Measurements from ENCODE around the gene MTSS2.
"Not testable (repeated sequence)": the region's sequence is repeated elsewhere in the genome, so short reads cannot be mapped to it uniquely, and the experiment has no call there.

MTSS2 gene

DNA sequence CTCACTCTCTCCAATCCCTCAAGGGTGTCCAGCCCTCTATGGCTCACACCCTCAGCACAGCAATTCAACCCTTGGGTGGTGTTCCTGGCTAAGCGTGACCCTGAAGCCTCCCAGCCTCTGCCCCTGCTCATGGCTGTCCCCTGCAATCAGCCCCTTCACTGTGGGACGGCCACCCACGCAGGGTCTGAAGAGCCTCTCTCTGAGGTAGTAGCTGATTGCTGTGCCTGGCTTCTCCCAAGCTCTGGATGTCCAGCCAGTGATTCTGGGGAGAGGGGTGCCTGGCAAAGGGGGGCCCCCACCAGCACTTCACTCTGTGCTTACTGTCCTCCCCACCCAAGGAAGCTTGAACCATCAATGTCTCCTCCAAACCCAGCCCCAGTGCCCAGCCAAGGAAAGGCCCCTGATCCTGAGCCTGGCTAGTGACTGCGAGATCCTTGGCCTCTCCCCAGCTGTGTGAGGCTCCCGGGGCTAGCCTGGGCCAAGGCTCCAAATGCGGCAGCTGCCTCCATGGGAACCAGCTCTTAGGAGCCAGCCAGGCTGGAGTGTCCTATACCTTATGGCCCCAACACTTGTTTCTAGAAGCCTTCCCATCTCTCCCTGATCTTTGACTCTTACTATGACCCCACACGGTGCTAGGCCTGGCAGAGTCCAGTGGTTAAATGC, 9.9 kb downstream of the MTSS2 start:
- no peak for DNase-seq (ENCODE audit: extremely low spot score)
- no peak for TF ChIP-seq L3MBTL2 (conservative IDR thresholded peaks at IDR 0.05)
- ChIA-PET CTCF (no interaction called here), POLR2A (no interaction called here)

DNA sequence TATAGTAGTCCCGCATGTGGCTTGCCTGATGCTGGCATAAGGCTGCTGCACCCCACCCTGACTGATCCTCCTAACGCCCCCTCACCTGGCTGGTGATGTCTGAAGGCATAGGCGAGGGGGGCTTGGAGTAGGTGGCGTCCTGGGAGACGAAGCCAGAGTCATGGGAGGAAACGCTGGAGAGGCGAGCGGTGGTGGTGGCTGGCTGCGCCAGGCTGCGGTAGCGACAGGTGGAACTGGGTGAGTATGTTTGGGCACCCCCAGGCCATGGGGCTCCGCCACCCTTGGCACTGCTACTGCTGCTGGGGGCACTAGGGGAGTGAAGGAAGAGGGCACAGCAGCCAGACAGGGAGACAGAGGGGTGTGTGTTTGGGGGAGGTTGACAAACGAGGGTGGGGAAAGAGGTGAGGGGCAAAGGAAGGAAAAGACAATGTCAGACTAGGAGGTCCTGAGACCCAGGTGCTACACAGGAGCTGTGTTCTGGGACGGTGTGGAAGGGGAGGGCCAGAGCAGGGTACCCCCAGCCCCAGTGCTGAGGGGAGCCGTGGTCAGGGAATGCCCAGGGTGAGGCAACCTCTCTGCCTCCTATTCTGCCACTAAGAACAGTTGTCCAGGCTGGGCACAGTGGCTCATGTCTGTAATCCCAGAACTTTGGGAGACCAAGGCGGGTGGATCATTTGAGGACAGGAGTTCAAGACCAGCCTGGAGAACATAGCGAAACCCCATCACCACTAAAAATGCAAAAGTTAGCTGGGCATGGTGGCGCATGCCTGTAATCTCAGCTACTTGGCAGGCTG, 11.4 kb downstream of the MTSS2 start:
- TF ChIP-seq, protein P1, sequence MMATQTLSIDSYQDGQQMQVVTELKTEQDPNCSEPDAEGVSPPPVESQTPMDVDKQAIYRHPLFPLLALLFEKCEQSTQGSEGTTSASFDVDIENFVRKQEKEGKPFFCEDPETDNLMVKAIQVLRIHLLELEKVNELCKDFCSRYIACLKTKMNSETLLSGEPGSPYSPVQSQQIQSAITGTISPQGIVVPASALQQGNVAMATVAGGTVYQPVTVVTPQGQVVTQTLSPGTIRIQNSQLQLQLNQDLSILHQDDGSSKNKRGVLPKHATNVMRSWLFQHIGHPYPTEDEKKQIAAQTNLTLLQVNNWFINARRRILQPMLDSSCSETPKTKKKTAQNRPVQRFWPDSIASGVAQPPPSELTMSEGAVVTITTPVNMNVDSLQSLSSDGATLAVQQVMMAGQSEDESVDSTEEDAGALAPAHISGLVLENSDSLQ (IDR thresholded peaks at IDR 0.05), result no peak
- no peak for TF ChIP-seq FOXM1 (IDR thresholded peaks at IDR 0.05; ENCODE audit: borderline replicate concordance)
- TF ChIP-seq BHLHE40 (IDR thresholded peaks at IDR 0.05; ENCODE audit: borderline replicate concordance), result no peak
- TF ChIP-seq ARNT (IDR thresholded peaks at IDR 0.05), result no peak
- no peak for TF ChIP-seq SUZ12 (IDR thresholded peaks at IDR 0.05)
- no peak for TF ChIP-seq SP1 (IDR thresholded peaks at IDR 0.05)
- no peak for TF ChIP-seq LEF1 (IDR thresholded peaks at IDR 0.05; ENCODE audit: borderline replicate concordance)
- TF ChIP-seq FOXA1 (IDR thresholded peaks at IDR 0.05), result no peak
- TF ChIP-seq NFRKB (IDR thresholded peaks at IDR 0.05), result no peak
- TF ChIP-seq ELF4 (IDR thresholded peaks at IDR 0.05), result no peak
- TF ChIP-seq ZNF384 (IDR thresholded peaks at IDR 0.05), result no peak
- TF ChIP-seq L3MBTL2 (conservative IDR thresholded peaks at IDR 0.05), result no peak
- no peak for TF ChIP-seq TARDBP (IDR thresholded peaks at IDR 0.05)
- TF ChIP-seq CTBP1 (IDR thresholded peaks at IDR 0.05; ENCODE audit: borderline replicate concordance), result no peak
- no peak for TF ChIP-seq FOXK2 (IDR thresholded peaks at IDR 0.05)
- no peak for TF ChIP-seq HDGF (IDR thresholded peaks at IDR 0.05; ENCODE audit: borderline replicate concordance)
- CTCF ChIA-PET, result interaction anchor here (1.4 kb wide), 1 partner anchor 97 kb away, joined by 6 read pairs; no protein-coding TSS in a partner anchor
- POLR2A ChIA-PET, result no interaction called here
- no peak for DNase-seq (ENCODE audit: extremely low spot score)

DNA sequence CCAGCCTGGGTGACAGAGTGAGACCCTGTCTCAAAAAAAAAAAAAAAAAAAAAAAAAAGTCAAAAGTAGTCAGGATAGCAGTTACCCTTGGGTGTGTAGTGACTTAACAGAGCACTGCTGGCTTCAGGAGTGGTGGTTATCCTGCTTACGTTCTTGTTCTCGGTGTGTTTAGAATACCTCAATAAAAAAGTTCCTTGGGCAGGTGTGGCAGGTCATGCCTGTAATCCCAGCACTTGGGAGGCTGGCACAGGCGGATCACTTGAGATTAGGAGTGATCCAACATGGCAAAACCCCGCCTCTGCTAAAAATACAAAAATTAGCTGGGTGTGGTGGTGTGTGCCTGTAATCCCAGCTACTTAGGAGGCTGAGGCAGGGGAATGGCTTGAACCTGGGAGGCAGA, 14.9 kb downstream of the MTSS2 start:
- POLR2A ChIA-PET; DNase-seq (ENCODE audit: extremely low spot score); CTCF ChIA-PET: not testable (repeated sequence)

DNA sequence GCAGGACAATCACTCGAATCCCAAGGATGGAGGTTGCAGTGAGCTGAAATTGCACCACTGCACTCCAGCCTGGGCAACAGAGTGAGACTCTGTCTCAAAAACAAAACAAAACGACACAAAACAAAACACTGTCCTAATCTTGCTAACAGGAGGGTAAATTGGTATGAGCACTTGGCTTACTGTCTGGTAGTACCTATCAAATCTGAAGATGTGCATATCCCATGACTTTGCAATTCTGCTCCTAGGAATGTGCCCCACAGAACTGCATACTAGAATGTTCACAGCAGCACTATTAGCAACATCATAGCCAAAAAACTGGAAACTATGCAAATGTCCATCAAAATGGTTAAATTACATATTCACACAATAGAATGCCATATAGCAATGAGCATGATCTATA, 15.7 kb downstream of the MTSS2 start:
- no peak for TF ChIP-seq SUZ12 (IDR thresholded peaks at IDR 0.05)
- TF ChIP-seq FOXM1 (IDR thresholded peaks at IDR 0.05; ENCODE audit: borderline replicate concordance), result no peak
- no peak for TF ChIP-seq ZNF384 (IDR thresholded peaks at IDR 0.05)
- no peak for TF ChIP-seq NFRKB (IDR thresholded peaks at IDR 0.05)
- TF ChIP-seq SP1 (IDR thresholded peaks at IDR 0.05), result no peak
- ChIA-PET CTCF (no interaction called here), POLR2A (no interaction called here)
- DNase-seq (ENCODE audit: extremely low spot score), result no peak

DNA sequence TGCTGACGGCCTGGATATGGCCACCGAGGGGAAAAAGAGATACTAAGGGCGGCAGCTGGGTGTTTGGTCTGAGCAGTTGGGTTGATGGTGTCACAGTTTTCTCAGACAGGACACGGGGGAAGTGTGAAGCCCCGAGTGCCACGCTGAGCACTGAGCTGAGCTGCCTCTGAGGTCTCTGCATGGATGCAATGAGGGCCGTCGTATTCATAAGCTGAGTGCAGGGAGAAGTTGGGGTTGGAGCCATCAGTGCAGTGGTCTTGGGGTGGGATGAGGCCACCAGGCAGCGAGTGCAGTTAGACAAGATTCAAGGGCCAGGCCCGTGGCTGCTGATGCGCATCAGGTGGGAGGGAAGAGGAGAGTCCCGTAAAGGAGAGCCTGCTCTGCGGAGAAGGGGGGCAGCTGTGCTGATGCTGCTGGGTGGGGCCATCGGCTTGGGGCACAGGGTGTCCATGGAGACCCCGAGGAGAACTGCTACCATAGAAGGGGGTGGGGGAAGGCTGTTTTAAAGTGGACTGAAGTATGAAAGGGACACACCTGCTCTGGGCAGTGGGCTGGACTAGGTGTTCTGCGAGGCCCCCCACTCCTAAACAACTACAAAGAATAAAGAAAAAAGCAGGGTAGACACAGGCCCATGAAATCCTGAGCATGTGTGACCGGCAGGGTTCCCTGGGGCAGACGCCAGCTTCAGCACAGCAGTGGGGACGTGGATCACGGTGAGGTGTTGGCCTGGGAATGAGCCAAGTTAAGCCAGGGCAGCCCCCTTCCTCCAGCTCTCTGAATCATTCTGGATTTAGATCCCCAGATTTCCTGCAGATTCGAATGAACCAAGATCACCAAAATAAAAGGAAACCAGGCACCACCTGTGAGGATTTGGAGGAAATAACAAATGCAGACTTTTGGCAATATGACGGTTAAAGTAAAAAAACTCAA, 19.8 kb downstream of the MTSS2 start:
- TF ChIP-seq HDGF (IDR thresholded peaks at IDR 0.05; ENCODE audit: borderline replicate concordance) (no peak), ELF4 (IDR thresholded peaks at IDR 0.05) (no peak), FOXK2 (IDR thresholded peaks at IDR 0.05) (no peak), ZNF384 (IDR thresholded peaks at IDR 0.05) (no peak), FOXM1 (IDR thresholded peaks at IDR 0.05; ENCODE audit: borderline replicate concordance) (no peak), BHLHE40 (IDR thresholded peaks at IDR 0.05; ENCODE audit: borderline replicate concordance) (no peak), FOXA1 (IDR thresholded peaks at IDR 0.05) (no peak), CTBP1 (IDR thresholded peaks at IDR 0.05; ENCODE audit: borderline replicate concordance) (no peak), NFRKB (IDR thresholded peaks at IDR 0.05) (no peak), ARNT (IDR thresholded peaks at IDR 0.05) (no peak), LEF1 (IDR thresholded peaks at IDR 0.05; ENCODE audit: borderline replicate concordance) (no peak), TARDBP (IDR thresholded peaks at IDR 0.05) (no peak)
- TF ChIP-seq, protein P1 (IDR thresholded peaks at IDR 0.05), result no peak
- ChIA-PET POLR2A (no interaction called here), CTCF (no interaction called here)
- DNase-seq (ENCODE audit: extremely low spot score), result no peak

DNA sequence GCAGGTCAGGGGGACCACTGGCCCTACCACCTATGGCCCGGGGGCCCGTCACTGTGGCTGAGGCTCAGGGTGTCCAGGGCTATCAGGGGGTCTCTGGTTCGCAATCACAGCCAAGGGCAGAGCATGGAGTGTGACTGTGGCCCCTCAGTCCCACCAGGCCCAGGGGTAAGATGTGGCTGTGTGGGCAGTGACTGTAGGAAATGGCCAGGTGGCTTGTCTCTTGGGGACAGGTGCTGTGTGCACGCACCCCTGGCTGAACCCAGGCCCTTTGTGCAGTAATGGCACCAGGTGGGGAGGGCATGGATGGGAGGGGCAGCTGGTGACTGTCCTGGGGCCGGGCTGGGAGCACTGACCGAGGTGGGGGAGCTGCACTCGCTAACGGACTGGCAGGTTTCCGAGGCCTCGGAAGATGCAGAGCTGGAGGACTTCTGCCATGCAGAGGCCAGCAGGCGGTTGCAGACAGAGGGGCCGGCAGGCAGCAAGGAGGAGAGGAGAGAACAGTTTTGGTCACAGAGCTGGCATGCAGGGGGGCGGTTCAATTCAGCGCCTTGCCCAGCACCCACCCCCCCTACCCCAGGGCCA, 20.6 kb downstream of the MTSS2 start:
- ChIA-PET POLR2A (no interaction called here), CTCF (no interaction called here)
- no peak for TF ChIP-seq HDGF (IDR thresholded peaks at IDR 0.05; ENCODE audit: borderline replicate concordance)
- TF ChIP-seq FOXM1 (IDR thresholded peaks at IDR 0.05; ENCODE audit: borderline replicate concordance), result no peak
- TF ChIP-seq ARNT (IDR thresholded peaks at IDR 0.05), result no peak
- TF ChIP-seq ZNF384 (IDR thresholded peaks at IDR 0.05), result no peak
- no peak for TF ChIP-seq NFRKB (IDR thresholded peaks at IDR 0.05)
- TF ChIP-seq LEF1 (IDR thresholded peaks at IDR 0.05; ENCODE audit: borderline replicate concordance), result no peak
- no peak for TF ChIP-seq L3MBTL2 (conservative IDR thresholded peaks at IDR 0.05)
- TF ChIP-seq FOXA1 (IDR thresholded peaks at IDR 0.05), result no peak
- TF ChIP-seq, protein P1 (IDR thresholded peaks at IDR 0.05), result no peak
- TF ChIP-seq BHLHE40 (IDR thresholded peaks at IDR 0.05; ENCODE audit: borderline replicate concordance), result no peak
- TF ChIP-seq ELF4 (IDR thresholded peaks at IDR 0.05), result no peak
- no peak for TF ChIP-seq CTBP1 (IDR thresholded peaks at IDR 0.05; ENCODE audit: borderline replicate concordance)
- TF ChIP-seq TARDBP (IDR thresholded peaks at IDR 0.05), result no peak
- no peak for TF ChIP-seq SUZ12 (IDR thresholded peaks at IDR 0.05)
- TF ChIP-seq FOXK2 (IDR thresholded peaks at IDR 0.05), result no peak
- no peak for TF ChIP-seq SP1 (IDR thresholded peaks at IDR 0.05)
- no peak for DNase-seq (ENCODE audit: extremely low spot score)

Measured in HEK293T (cell line).